ENCODE results near the gene AMELY.

AMELY gene

GRCh38 chrY:6911253-6911881 lies at the start of gene AMELY:
Gene AMELY (minus strand): TSS chrY:6911752. CDS start chrY:6872608, 39,144 bp downstream.
- H3K4me3 ChIP-seq (ENCODE audit: control insufficient read depth, low read depth, low read length): no peak within 1 kb of the TSS

GRCh38 chrY:6949947-6950346 lies 38.4 kb upstream of the AMELY start:
- no peak for DNase-seq (ENCODE audit: low read depth)
- H3K4me3 ChIP-seq (ENCODE audit: control insufficient read depth, low read depth, low read length): no peak overlapping the region
- no peak for TF ChIP-seq CTCF (IDR thresholded peaks at IDR 0.05; ENCODE audit: control insufficient read depth, insufficient read depth, low read depth, low read length, missing control alignments)

More at GRCh38 chrY:6911253-6911881, at the start of gene AMELY:
- TF ChIP-seq CTCF (IDR thresholded peaks at IDR 0.05; ENCODE audit: control insufficient read depth, insufficient read depth, low read depth, low read length, missing control alignments): no peak
- no peak for DNase-seq (ENCODE audit: low read depth)

GRCh38 chrY:6948378-6948777 lies 36.8 kb upstream of the AMELY start:
- no peak for DNase-seq (ENCODE audit: low read depth)
- H3K4me3 ChIP-seq (ENCODE audit: control insufficient read depth, low read depth, low read length): no peak overlapping the region
- TF ChIP-seq CTCF (IDR thresholded peaks at IDR 0.05; ENCODE audit: control insufficient read depth, insufficient read depth, low read depth, low read length, missing control alignments): no peak

- no peak overlapping the region for H3K4me3 ChIP-seq (ENCODE audit: control insufficient read depth, low read depth, low read length)
- no peak for TF ChIP-seq CTCF (IDR thresholded peaks at IDR 0.05; ENCODE audit: control insufficient read depth, insufficient read depth, low read depth, low read length, missing control alignments)
- DNase-seq (ENCODE audit: low read depth): no peak
These were observed 36.1 kb upstream of the AMELY start for GRCh38 chrY:6947695-6948094.

GRCh38 chrY:6935497-6935896 lies 23.9 kb upstream of the AMELY start:
- no peak overlapping the region for H3K4me3 ChIP-seq (ENCODE audit: control insufficient read depth, low read depth, low read length)
- TF ChIP-seq CTCF (IDR thresholded peaks at IDR 0.05; ENCODE audit: control insufficient read depth, insufficient read depth, low read depth, low read length, missing control alignments): no peak
- no peak for DNase-seq (ENCODE audit: low read depth)

- TF ChIP-seq CTCF (IDR thresholded peaks at IDR 0.05; ENCODE audit: control insufficient read depth, insufficient read depth, low read depth, low read length, missing control alignments): no peak
- H3K4me3 ChIP-seq (ENCODE audit: control insufficient read depth, low read depth, low read length): no peak overlapping the region
- no peak for DNase-seq (ENCODE audit: low read depth)
These were observed 20.3 kb upstream of the AMELY start for GRCh38 chrY:6931779-6932396.
